HepG2 (cell line): Measurements from ENCODE around the gene DST. TPM values are rescaled to one million over a fixed set of nuclear protein-coding genes. Genes with fewer than 3 reads are reported as not detected.

Experiments
- ATAC-seq: fragments of 200-7000 bp; cut with Tn5 transposase; 3 replicates; pipeline ENCODE4 v1.9.1; 2020; ENCODE audit warnings: mild to moderate bottlenecking, moderate library complexity
- BruUV-seq: library from RNA; stranded (reverse); fragments of 400-500 nt; replicated peaks from 2 replicates; lab custom pipeline; 2021; lab: Mats Ljungman, UMichigan
- CTCF ChIA-PET: fragments of 300-600 bp; formaldehyde crosslinking; extraction: SDS; loops from one replicate; lab custom pipeline; 2021; ENCODE audit warnings: low total read pairs, inconsistent platforms, low intra/inter-chr PET ratio; lab: Yijun Ruan, JAX
- POLR2A ChIA-PET: fragments of 350-600 bp; sonication (Branson Sonifier 250); formaldehyde crosslinking; loops from one replicate; lab custom pipeline; 2020; ENCODE audit warnings: antibody characterized with exemption, inconsistent platforms; lab: Yijun Ruan, JAX
- DNase-seq: peaks from one replicate; pipeline ENCODE4 v3.0.0-alpha.2; 2015; ENCODE audit warnings: low spot score
- FAIRE-seq: peaks from 3 replicates; lab custom pipeline; 2011; peaks lifted over from hg19 to GRCh38; lab: Jason Lieb, UNC
- H2AFZ ChIP-seq: one replicate; pipeline ENCODE4 v1.6.1; 2011; ENCODE audit warnings: low read length, inconsistent platforms
- H3K27ac ChIP-seq: fragments of 300-600 bp; 3 replicates; pipeline ENCODE4 v1.8.0; 2011; ENCODE audit warnings: mixed run types, mild to moderate bottlenecking, mixed read lengths, low read length, inconsistent platforms; ENCODE audit not compliant: insufficient read depth; ENCODE audit errors: extremely low read length
- H3K27me3 ChIP-seq, 2 experiments: fragments of 200-600 bp in 1 of 2; 2 replicates in 1 of 2; 3 replicates in 1 of 2; pipeline versions ENCODE4 v1.6.0 to v1.8.0; 2011; ENCODE audit warnings: low read length in 2 of 2, mild to moderate bottlenecking in 2 of 2, moderate library complexity in 2 of 2, inconsistent platforms in 1 of 2; ENCODE audit not compliant: insufficient read depth in 2 of 2, control insufficient read depth in 1 of 2
- H3K36me3 ChIP-seq, 2 experiments: fragments of 200-600 bp in 1 of 2; replicated peaks in 1 of 2; 2 replicates in 1 of 2; 3 replicates in 1 of 2; pipeline versions ENCODE4 v1.5.1 to v1.8.0; 2011; ENCODE audit warnings: low read length in 2 of 2, inconsistent platforms in 1 of 2; ENCODE audit not compliant: insufficient read depth in 2 of 2, control insufficient read depth in 1 of 2
- H3K4me1 ChIP-seq: 2 replicates; pipeline ENCODE4 v1.5.1; 2012; ENCODE audit warnings: low read length, inconsistent platforms; ENCODE audit not compliant: insufficient read depth
- H3K4me2 ChIP-seq: 2 replicates; pipeline ENCODE4 v1.6.0; 2011; ENCODE audit warnings: low read depth, low read length, inconsistent platforms
- H3K4me3 ChIP-seq, 3 experiments: fragments of 200-600 bp in 1 of 3; sonication (generic), shearing (Covaris generic) in 1 of 3; replicated peaks in 1 of 3; 2 replicates each; pipeline ENCODE4 v1.5.1; 2011 to 2016; ENCODE audit warnings: low read length in 3 of 3, inconsistent platforms in 2 of 3, low read depth in 2 of 3, mild to moderate bottlenecking in 2 of 3, control low read depth in 1 of 3, mixed read lengths in 1 of 3; ENCODE audit not compliant: insufficient read depth in 1 of 3
- H3K79me2 ChIP-seq: one replicate; pipeline ENCODE4 v1.6.1; 2011; ENCODE audit warnings: low read length, inconsistent platforms; ENCODE audit not compliant: insufficient read depth
- H3K9ac ChIP-seq: 2 replicates; pipeline ENCODE4 v1.6.0; 2011; ENCODE audit warnings: mild to moderate bottlenecking, low read depth, low read length, inconsistent platforms; ENCODE audit not compliant: insufficient read depth
- H3K9me3 ChIP-seq: 2 replicates; pipeline ENCODE4 v1.5.1; 2012; ENCODE audit warnings: mild to moderate bottlenecking, low read length
- H4K20me1 ChIP-seq: 2 replicates; pipeline ENCODE4 v1.6.0; 2011; ENCODE audit warnings: inconsistent platforms, mild to moderate bottlenecking, low read length, moderate library complexity; ENCODE audit not compliant: insufficient read depth
- BRCA1 ChIP-seq: sonication (generic); formaldehyde crosslinking; IDR thresholded peaks from 2 replicates; pipeline ENCODE4 v1.4.0; 2020; ENCODE audit warnings: missing genetic modification reagents
- PHF21A ChIP-seq: sonication (generic); formaldehyde crosslinking; IDR thresholded peaks from 2 replicates; pipeline ENCODE4 v1.5.0; 2020; ENCODE audit warnings: mild to moderate bottlenecking, missing genetic modification reagents
- PRPF4 ChIP-seq: fragments of 200-400 bp; formaldehyde crosslinking; IDR thresholded peaks from 2 replicates; pipeline ENCODE4 v1.6.1; 2016; ENCODE audit warnings: low read length, low read depth; ENCODE audit not compliant: poor library complexity, severe bottlenecking
- ZBTB20 ChIP-seq: sonication (generic); formaldehyde crosslinking; IDR thresholded peaks from 2 replicates; pipeline ENCODE4 v1.8.1; 2023; ENCODE audit warnings: missing genetic modification reagents, low read depth, mild to moderate bottlenecking, borderline replicate concordance
- ZBTB7B ChIP-seq: sonication (generic); formaldehyde crosslinking; IDR thresholded peaks from 2 replicates; pipeline ENCODE4 v1.4.0; 2020; ENCODE audit warnings: missing genetic modification reagents
- ZNF792 ChIP-seq: IDR thresholded peaks from 2 replicates; pipeline ENCODE4 v1.6.1; 2016
- WGBS: methylation state at CpG from one replicate; pipeline ENCODE4 v1.1.6; 2017; ENCODE audit warnings: low lambda C conversion rate; 5-methylcytosine and 5-hydroxymethylcytosine counted together
- in situ Hi-C: cut with HindIII; loops from 2 replicates; pipeline ENCODE4 v1.10.0; 2017; ENCODE audit warnings: low pct_unique_long_range_greater_than_20kb; ENCODE audit not compliant: extremely low pct_ligation_motif_present
- intact Hi-C: fragments of 100-400 bp; cut with micrococcal nuclease; formaldehyde crosslinking; loops from one replicate; pipeline ENCODE4 v1.10.0; 2022; ENCODE audit not compliant: unreplicated experiment
- polyA plus RNA-seq, 8 experiments: library from polyadenylated mRNA; depleted of rRNA in 3 of 8; stranded (reverse) in 7 of 8; unstranded in 1 of 8; fragments of >200 nt; fragmentation: Illumina TruSeq in 4 of 8; extraction: Trizol in 4 of 8; gene quantifications; 2 replicates each; pipeline versions ENCODE4 v1.2.1 to v1.2.3, GENCODE V29; 2011 to 2016; ENCODE audit warnings: low read depth in 4 of 8, missing spikeins in 1 of 8, mixed read lengths in 1 of 8; ENCODE audit not compliant: insufficient read depth in 1 of 8
- total RNA-seq, 5 experiments: library from RNA; depleted of rRNA; stranded (reverse); fragments of >200 nt; fragmentation: Illumina TruSeq; extraction: Trizol; gene quantifications; 2 replicates each; pipeline ENCODE4 v1.2.3, GENCODE V29; 2016; ENCODE audit warnings: low read depth in 1 of 5

DST gene
- total and polyA plus RNA-seq, 2 of the 13 experiments (the other 11 are each of a cell fraction or from before 2014, with no cell fraction given): 64.4 to 89.0 TPM

DNA sequence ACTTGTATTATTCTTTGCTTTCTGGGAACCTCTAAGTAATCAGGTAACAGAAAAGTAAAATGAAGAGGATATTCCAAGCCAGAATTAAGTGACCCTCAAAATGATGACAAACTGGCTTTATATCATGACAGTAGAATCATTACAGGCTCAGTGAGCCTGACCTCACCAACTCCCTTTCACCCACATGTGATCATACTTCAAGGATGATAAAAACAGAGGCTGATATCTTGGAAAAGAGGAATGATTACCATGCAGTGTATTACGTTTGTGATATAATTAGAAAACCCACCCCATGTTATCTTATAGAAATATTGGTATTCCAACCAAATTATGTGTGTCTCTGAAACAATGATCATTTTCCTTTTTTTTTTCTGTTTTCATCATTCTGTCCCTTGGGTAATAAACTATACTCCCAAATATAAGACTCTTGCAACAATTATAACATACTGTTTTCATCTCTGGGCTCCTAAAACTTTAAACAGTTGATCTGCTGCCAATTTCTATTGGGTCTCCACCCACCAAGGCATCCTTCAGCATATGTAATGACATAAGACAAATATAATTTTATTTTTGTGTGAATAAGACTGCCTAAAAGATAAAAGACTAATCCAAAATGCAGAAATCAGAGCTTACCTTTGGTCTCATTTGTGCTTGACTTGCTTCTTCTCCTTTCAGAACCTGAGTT is 115.7 kb downstream of the DST start:
- no peaks in the 10 kb centered on the region for H3K9me3 ChIP-seq
- H3K4me2 ChIP-seq: no peak overlapping the region
- no peak overlapping the region for H3K9ac ChIP-seq
- intact Hi-C loops (no loop called here), in situ Hi-C loops (no loop called here)
- H3K4me1 ChIP-seq: peaks cover 9% of the 10 kb centered on the region
- no peak overlapping the region for H3K4me3 ChIP-seq
- H3K79me2 ChIP-seq: no peaks in the 10 kb centered on the region
- TF ChIP-seq ZNF792 (CRISPR knock-in tag) (no peak), BRCA1 (CRISPR knock-in tag) (no peak), PHF21A (CRISPR knock-in tag) (no peak), ZBTB7B (CRISPR knock-in tag) (no peak)
- POLR2A ChIA-PET: interaction anchor here (1.2 to 1.3 kb wide), 2 partner anchors 14 to 16 kb away, joined by 3 read pairs; no protein-coding TSS in a partner anchor
- H3K27me3 ChIP-seq: no peaks in the 10 kb centered on the region
- WGBS: 94% methylated on average over 1 of the region's 1 CpG
- no TSS peak for BruUV-seq
- H3K27ac ChIP-seq: no peak overlapping the region
- no peaks in the 10 kb centered on the region for H4K20me1 ChIP-seq
- H2AFZ ChIP-seq: no peak overlapping the region
- H3K36me3 ChIP-seq: peaks cover 16 to 52% of the 10 kb centered on the region in 2 experiments
- DNase-seq (no peak), FAIRE-seq (no peak), ATAC-seq (no peak)
- CTCF ChIA-PET: no interaction called here

DNA sequence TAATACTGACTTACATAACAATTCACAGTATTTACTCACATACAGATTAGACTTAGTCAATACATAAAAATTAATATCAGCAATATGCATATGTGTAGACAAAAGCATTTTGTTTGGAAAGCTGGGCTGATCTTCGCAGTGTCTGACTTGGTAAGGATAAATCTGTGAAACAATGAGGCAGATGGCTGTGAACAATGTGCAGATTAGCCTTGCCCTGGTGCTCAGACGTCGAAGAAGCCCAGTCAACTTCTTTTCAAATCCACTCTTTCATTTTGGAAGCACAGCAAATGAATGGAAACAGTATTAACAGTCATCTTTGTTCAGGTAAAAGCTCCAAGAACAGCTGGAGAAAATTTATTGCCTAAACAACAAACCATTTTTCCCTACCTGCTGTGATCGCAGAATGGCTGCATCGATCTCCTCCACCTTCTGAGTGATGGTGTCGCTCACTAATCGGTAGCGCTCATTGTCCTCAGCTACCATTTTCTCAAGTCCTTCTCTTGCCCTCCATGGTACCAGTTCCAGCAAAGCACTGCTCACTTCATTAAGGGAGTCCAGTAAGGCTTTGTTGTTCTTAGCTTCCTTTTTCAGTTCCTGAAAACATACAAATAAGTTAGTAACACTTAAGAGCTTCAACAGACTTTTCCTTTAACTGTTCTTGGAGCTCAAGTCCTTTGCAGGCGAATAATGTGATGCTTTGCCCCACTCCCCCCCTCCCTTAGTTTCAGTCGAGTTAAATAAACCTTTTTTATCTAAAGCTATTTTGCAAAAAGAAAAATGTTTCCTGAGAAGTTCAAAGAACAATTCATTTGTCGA is 116.5 kb downstream of the DST start:
- FAIRE-seq: no peak
- TF ChIP-seq PRPF4: peak; percentile 48
- no peak for TF ChIP-seq ZBTB20 (CRISPR knock-in tag)
- CTCF ChIA-PET: no interaction called here
- Histone ChIP-seq H3K36me3 (peaks cover 14 to 45% of the 10 kb centered on the region in 2 experiments), H3K4me2 (no peak overlapping the region), H3K4me1 (peaks cover 18% of the 10 kb centered on the region), H3K9me3 (no peaks in the 10 kb centered on the region), H3K4me3 (no peak overlapping the region), H3K27ac (no peak overlapping the region), H3K79me2 (no peaks in the 10 kb centered on the region), H4K20me1 (no peaks in the 10 kb centered on the region), H3K27me3 (no peaks in the 10 kb centered on the region), H2AFZ (no peak overlapping the region), H3K9ac (no peak overlapping the region)
- intact Hi-C loops: no loop called here
- in situ Hi-C loops: no loop called here
- POLR2A ChIA-PET: interaction anchor here (1.2 to 1.3 kb wide), 2 partner anchors 15 to 17 kb away, joined by 3 read pairs; no protein-coding TSS in a partner anchor
- DNase-seq: no peak
- WGBS: 96% methylated on average over 11 of the region's 11 CpGs
- no peak for ATAC-seq
- BruUV-seq: no TSS peak
